Lung (tissue), 12 donors: ENCODE data around the gene INPP4A. TPM values are rescaled to one million over a fixed set of nuclear protein-coding genes. Genes with fewer than 3 reads are reported as not detected.

Experiments
- ATAC-seq: fragments of 200-7000 bp; cut with Tn5 transposase; one replicate; pipeline ENCODE4 v1.9.1; 2020; ENCODE audit warnings: moderate number of reproducible peaks; ENCODE audit not compliant: insufficient read depth, low FRiP score
- DNase-seq, 3 donors: peaks; one replicate each; pipeline ENCODE4 v3.0.0-alpha.2; 2013 to 2017
- H3K27ac ChIP-seq, 2 donors: one replicate each; pipeline ENCODE4 v1.5.1; 2013; ENCODE audit warnings: mild to moderate bottlenecking in 2 of 2, moderate library complexity in 2 of 2, control low read depth in 1 of 2, inconsistent platforms in 1 of 2, low read depth in 1 of 2, low read length in 1 of 2
- H3K27me3 ChIP-seq, 3 donors: one replicate each; pipeline ENCODE4 v1.5.1; 2013; ENCODE audit warnings: low read length in 2 of 3; ENCODE audit not compliant: control insufficient read depth in 3 of 3, insufficient read depth in 3 of 3
- H3K36me3 ChIP-seq, 4 donors: one replicate each; pipeline ENCODE4 v1.5.1; 2013; ENCODE audit warnings: low read length in 4 of 4, mild to moderate bottlenecking in 1 of 4, moderate library complexity in 1 of 4; ENCODE audit not compliant: control insufficient read depth in 4 of 4, insufficient read depth in 4 of 4
- H3K4me1 ChIP-seq, 5 donors: one replicate each; pipeline ENCODE4 v1.5.1; 2013; ENCODE audit warnings: low read length in 5 of 5, mild to moderate bottlenecking in 2 of 5, moderate library complexity in 1 of 5; ENCODE audit not compliant: control insufficient read depth in 5 of 5, insufficient read depth in 5 of 5
- H3K4me3 ChIP-seq: one replicate; pipeline ENCODE4 v1.5.1; 2013; ENCODE audit warnings: mild to moderate bottlenecking, control low read depth, moderate library complexity
- H3K9ac ChIP-seq, 2 donors: one replicate each; pipeline ENCODE4 v1.5.1; 2013; ENCODE audit warnings: low read length in 2 of 2, control low read depth in 1 of 2; ENCODE audit not compliant: insufficient read depth in 1 of 2
- H3K9me3 ChIP-seq, 4 donors: one replicate each; pipeline ENCODE4 v1.5.1; 2013; ENCODE audit warnings: low read length in 3 of 4, mild to moderate bottlenecking in 1 of 4, moderate library complexity in 1 of 4; ENCODE audit not compliant: control insufficient read depth in 4 of 4, insufficient read depth in 3 of 4
- WGBS, 2 donors: extraction: QIAGEN DNeasy Blood & Tissue Kit; methylation state at CpG; one replicate each; pipeline ENCODE4 v1.1.7; 2013; 5-methylcytosine and 5-hydroxymethylcytosine counted together
- polyA plus RNA-seq, 2 donors: library from polyadenylated mRNA; stranded (reverse); fragments of 200-250 nt; gene quantifications; one replicate each; pipeline ENCODE4 v1.2.1, GENCODE V29; 2013
- total RNA-seq, 2 donors: library from RNA; depleted of rRNA in 1 of 2; stranded (reverse); fragments of >200 nt in 1 of 2; gene quantifications; one replicate each; pipeline ENCODE4 v1.2.1, GENCODE V29; 2014 to 2021
- TF ChIP-seq, protein P1 (sequence below): IDR thresholded peaks from 2 replicates; pipeline ENCODE4 v1.5.1; 2012; ENCODE audit warnings: mild to moderate bottlenecking; ENCODE audit errors: control extremely low read depth, extremely low read depth
- donor health status: control.
- donor health status: control.
- donor health status: Bipolar disorder and iron deficiency.
- donor health status: healthy.
- donor health status: DM: yes; HTN: yes; CAD: no.

INPP4A gene
- total and polyA plus RNA-seq, 4 donors: 8.0 to 43.3 (median 19.8) TPM

GRCh38 chr2:98608116-98608961, 163.7 kb downstream of the INPP4A start, which contains the start of the genes COA5 and UNC50:
Gene COA5 (minus strand): TSS chr2:98608512. CDS start chr2:98608405, 107 bp downstream.
Gene UNC50 (plus strand): TSS chr2:98608589. CDS start chr2:98609760, 1,171 bp downstream.
- Histone ChIP-seq H3K9ac (peak within 1 kb of the TSS; percentile 80 to 96), H3K27me3 (no peaks in the 10 kb centered on the region), H3K36me3 (peaks cover 0 to 18% (median 9%) of the 10 kb centered on the region in 4 donors), H3K27ac (peak within 1 kb of the TSS; percentile 96 to 98), H3K4me1 (peaks cover 5 to 29% (median 16%) of the 10 kb centered on the region in 5 donors), H3K9me3 (no peaks in the 10 kb centered on the region), H3K4me3 (peak within 1 kb of the TSS; percentile 100)
- ATAC-seq (peak; percentile 98), DNase-seq (peak; percentile 90 to 96 (median 94))
- TF ChIP-seq, protein P1, sequence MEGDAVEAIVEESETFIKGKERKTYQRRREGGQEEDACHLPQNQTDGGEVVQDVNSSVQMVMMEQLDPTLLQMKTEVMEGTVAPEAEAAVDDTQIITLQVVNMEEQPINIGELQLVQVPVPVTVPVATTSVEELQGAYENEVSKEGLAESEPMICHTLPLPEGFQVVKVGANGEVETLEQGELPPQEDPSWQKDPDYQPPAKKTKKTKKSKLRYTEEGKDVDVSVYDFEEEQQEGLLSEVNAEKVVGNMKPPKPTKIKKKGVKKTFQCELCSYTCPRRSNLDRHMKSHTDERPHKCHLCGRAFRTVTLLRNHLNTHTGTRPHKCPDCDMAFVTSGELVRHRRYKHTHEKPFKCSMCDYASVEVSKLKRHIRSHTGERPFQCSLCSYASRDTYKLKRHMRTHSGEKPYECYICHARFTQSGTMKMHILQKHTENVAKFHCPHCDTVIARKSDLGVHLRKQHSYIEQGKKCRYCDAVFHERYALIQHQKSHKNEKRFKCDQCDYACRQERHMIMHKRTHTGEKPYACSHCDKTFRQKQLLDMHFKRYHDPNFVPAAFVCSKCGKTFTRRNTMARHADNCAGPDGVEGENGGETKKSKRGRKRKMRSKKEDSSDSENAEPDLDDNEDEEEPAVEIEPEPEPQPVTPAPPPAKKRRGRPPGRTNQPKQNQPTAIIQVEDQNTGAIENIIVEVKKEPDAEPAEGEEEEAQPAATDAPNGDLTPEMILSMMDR: no peak
- 0% methylated on average over 93 of the region's 93 CpGs for WGBS, 2 donors

DNA sequence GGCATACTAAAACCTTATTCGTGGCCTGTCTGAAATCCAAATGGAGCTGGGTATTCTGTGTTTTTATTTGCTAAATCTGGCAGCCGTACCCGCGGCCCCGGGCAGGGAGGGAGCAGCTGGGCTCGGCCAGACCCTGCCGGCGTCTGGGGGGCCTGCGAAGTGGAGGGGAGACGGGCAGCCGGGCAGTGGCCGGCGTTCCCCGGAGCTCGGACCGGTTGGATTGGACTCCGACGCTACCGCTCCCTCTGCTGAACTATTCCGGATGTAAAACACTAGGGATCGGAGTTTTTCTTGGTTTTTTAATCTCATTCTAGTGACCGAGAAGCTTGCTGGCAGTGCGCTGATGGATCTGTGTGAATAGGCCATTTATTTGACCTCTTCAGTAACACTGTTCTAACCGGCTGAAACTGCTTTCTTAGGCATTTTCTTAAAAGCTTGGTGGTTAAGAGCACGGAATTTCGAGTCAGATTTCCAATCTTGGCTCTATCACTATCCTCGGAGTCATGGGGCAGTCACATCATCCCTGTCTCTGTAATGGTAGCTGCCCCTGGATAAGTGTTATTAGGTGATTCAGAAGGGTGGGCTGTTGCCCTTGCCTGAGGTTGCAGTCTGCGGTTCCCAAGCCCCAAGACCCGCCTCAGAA, 164.4 kb downstream of the INPP4A start:
- Histone ChIP-seq H3K9ac (peak overlapping the region; percentile 75 to 96), H3K27ac (peak overlapping the region; percentile 96 to 98), H3K27me3 (no peaks in the 10 kb centered on the region), H3K9me3 (no peaks in the 10 kb centered on the region), H3K36me3 (peaks cover 5 to 24% (median 15%) of the 10 kb centered on the region in 4 donors), H3K4me1 (peaks cover 5 to 29% (median 16%) of the 10 kb centered on the region in 5 donors), H3K4me3 (peak overlapping the region; percentile 100)
- WGBS, 2 donors: 3 to 4% methylated on average over 29 of the region's 29 CpGs
- no peak for ATAC-seq
- peak; percentile 52 to 56 (median 56) for DNase-seq
- TF ChIP-seq, protein P1: no peak

DNA sequence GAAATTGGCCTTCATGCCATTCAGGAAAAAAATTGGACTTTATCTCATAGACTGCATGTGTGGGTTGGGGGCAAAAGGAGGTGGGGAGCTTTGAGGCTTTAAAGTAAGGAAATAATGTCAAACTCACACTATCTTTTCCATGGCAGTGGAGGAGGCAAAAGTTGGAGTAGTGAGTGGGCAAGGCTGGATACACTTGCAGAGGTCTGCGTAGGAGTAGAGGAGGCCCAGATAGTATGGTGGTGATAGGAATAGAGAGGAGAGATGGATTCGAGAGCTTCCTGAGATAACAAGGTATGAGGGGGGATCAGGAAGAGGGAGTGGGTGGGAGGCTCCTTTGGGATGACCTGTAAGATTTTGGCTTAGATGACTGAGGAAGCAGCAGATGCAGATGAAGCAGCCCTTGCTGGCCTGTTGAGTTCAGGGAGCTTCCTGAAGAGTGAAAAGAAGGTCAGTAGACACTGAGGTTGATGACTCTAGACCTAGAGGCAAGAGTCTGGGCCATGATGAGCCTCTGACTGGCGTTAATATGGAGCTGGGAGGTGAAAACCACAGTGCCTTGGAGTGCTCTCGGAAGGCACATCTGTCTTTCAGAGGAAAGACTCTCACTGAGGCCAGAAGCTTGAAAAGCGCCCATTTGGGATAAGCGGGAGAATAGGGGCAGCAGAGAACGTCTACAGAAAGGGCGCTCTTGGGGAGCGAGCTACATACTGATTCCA, 169.5 kb downstream of the INPP4A start:
- DNase-seq (no peak), ATAC-seq (no peak)
- no peak overlapping the region for H3K9ac ChIP-seq
- H3K27ac ChIP-seq: no peak overlapping the region
- peaks cover 2 to 15% (median 8%) of the 10 kb centered on the region in 5 donors for H3K4me1 ChIP-seq
- H3K9me3 ChIP-seq: no peaks in the 10 kb centered on the region
- H3K4me3 ChIP-seq: no peak overlapping the region
- TF ChIP-seq, protein P1: no peak
- no peaks in the 10 kb centered on the region for H3K27me3 ChIP-seq
- peaks cover 20 to 38% (median 33%) of the 10 kb centered on the region in 4 donors for H3K36me3 ChIP-seq
- 96 to 99% methylated on average over 9 of the region's 9 CpGs for WGBS, 2 donors
